DND-41 (cell line): ENCODE data around the gene WDR12.

Experiments used
- CTCF ChIP-seq: IDR thresholded peaks from 2 replicates; pipeline ENCODE4 v1.5.1; 2012; ENCODE audit warnings: borderline replicate concordance, low read length, moderate library complexity, mild to moderate bottlenecking; ENCODE audit not compliant: poor library complexity, severe bottlenecking; ENCODE audit errors: extremely low read depth
- EZH2 ChIP-seq: IDR thresholded peaks from 3 replicates; pipeline ENCODE4 v1.6.1; 2012; ENCODE audit warnings: borderline replicate concordance, low read depth, mild to moderate bottlenecking, moderate library complexity, low read length, inconsistent platforms; ENCODE audit not compliant: severe bottlenecking

DNA sequence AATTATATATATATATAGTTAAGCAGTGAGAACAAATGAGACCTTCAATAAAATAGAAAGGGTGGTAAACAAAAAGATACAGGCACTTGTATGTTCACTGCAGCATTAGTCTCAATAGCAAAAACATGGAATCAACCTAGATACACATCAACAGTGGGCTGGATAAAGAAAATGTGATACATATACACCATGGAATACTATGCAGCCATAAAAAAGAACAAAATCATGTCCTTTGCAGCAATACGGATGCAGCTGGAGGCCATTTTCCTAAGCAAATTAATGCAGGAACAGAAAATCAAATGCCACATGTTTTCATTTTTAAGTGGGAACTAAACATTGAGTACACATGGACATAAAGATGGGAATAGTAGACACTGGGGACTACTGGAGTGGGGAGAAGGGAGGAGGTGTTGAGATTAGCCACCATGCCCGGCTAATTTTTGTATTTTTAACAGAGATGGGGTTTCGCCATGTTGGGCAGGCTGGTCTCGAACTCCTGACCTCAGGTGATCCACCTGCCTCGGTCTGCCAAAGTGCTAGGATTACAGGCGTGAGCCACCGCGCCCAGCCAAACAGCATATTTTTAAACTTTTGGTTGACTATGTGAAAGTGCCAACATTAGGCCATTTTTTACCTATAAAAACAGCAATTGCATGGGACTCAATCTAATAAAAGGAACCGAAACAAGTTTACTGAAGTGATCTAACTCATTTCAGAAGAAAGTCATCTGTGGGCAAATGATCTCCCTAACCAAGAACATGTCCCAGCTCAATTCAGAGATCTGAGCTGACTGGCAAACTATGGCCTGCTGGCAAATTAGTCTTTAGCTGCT, 63.6 kb downstream of the WDR12 start:
- TF ChIP-seq CTCF (no peak), EZH2 (no peak)
